Measurements from ENCODE around the gene GRM7. TPM values are rescaled to one million over a fixed set of nuclear protein-coding genes. Genes with fewer than 3 reads are reported as not detected.

GRM7 gene
- total RNA-seq, 4 donors from 2014 or later = 0.39 TPM; not detected in 3

DNA sequence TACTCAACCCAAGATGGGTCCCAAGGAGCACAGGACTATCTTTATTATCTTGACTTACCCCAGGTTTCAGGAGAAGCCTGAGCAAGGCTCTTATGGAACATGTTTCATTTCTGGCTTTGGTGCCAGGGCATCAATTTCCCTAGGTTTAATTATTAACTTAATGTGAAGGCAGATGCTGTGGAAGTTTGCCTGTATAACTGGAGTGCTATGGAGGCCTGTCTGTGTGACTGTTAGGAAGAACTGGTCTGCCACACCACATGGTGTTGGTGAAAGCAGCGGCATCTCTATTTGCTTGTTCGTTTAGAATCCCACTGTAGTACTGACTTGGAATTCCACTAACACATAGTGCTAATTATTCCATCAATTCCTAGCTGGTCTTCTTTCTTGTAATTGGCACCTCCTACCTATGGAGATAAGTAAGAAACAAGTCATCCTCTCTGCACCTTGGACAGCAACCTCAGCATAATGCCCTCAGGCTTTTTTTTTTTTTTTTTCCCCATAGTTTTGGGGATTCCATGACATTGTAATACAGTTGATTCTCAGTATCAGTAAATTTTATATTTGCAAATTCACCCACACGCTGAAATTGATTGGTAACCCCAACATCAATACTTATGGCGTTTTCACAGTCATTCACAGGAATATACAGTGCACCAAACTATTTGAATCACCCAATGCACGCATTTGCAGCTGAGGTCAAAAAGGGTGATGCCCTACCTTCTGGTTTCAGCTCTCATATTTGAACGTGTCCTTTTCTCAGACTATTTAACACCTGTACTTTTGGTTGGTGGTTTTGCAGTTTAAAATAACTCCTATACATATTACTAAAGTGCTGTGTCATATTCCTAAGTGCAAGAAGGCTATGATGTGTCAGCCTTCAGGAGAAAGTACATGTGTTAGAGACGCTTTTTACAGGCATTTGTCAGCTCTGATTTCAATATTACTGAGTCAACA lies 867.9 kb downstream of the GRM7 start:
- intact Hi-C loops (cut with DNase I) = no loop called here
- no peaks in the 10 kb centered on the region for H3K27me3 ChIP-seq
- 92% methylated on average over 7 of the region's 7 CpGs for WGBS
- no peaks in the 10 kb centered on the region for H3K9me3 ChIP-seq
- TF ChIP-seq POLR2AphosphoS5 (IDR thresholded peaks at IDR 0.05) (no peak), EP300 (IDR thresholded peaks at IDR 0.05) (no peak), POLR2A (IDR thresholded peaks at IDR 0.05; ENCODE audit: low read depth) (no peak)
- TF ChIP-seq, protein P1, sequence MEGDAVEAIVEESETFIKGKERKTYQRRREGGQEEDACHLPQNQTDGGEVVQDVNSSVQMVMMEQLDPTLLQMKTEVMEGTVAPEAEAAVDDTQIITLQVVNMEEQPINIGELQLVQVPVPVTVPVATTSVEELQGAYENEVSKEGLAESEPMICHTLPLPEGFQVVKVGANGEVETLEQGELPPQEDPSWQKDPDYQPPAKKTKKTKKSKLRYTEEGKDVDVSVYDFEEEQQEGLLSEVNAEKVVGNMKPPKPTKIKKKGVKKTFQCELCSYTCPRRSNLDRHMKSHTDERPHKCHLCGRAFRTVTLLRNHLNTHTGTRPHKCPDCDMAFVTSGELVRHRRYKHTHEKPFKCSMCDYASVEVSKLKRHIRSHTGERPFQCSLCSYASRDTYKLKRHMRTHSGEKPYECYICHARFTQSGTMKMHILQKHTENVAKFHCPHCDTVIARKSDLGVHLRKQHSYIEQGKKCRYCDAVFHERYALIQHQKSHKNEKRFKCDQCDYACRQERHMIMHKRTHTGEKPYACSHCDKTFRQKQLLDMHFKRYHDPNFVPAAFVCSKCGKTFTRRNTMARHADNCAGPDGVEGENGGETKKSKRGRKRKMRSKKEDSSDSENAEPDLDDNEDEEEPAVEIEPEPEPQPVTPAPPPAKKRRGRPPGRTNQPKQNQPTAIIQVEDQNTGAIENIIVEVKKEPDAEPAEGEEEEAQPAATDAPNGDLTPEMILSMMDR (IDR thresholded peaks at IDR 0.05) = no peak
- H3K27ac ChIP-seq (replicated peaks in 1 of 4) = no peak overlapping the region
- H3K36me3 ChIP-seq = no peaks in the 10 kb centered on the region
- peak; percentile 72 for DNase-seq (ENCODE audit: extremely low spot score)
- no peaks in the 10 kb centered on the region for H3K4me1 ChIP-seq
- H3K4me3 ChIP-seq = no peak overlapping the region

DNA sequence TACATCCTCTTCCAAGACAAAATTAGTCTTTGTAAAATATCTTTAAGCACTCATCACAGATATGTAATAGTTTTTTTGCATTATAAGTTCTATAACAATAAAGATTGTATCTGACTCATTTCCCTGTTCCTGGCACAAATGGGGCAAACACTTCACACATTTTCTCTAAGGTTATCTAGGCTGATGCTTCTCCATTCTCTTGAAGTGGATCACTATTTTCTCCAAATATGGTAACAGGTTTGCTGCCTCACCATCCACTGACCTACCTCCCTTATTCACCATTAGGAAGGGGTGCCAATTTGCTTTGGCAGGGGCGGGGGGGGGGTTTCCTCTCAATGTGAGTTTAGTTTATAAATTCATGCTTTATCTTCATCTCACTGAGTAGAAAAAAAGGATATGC lies 873.0 kb downstream of the GRM7 start:
- no peaks in the 10 kb centered on the region for H3K9me3 ChIP-seq
- no peak overlapping the region for H3K27ac ChIP-seq (replicated peaks in 1 of 4)
- no peaks in the 10 kb centered on the region for H3K4me1 ChIP-seq
- intact Hi-C loops (cut with DNase I) = no loop called here
- no peaks in the 10 kb centered on the region for H3K27me3 ChIP-seq
- TF ChIP-seq POLR2A (IDR thresholded peaks at IDR 0.05; ENCODE audit: low read depth) (no peak), POLR2AphosphoS5 (IDR thresholded peaks at IDR 0.05) (no peak), EP300 (IDR thresholded peaks at IDR 0.05) (no peak)
- TF ChIP-seq, protein P1 (IDR thresholded peaks at IDR 0.05) = no peak
- peak; percentile 45 for DNase-seq (ENCODE audit: extremely low spot score)
- WGBS = 59% methylated on average over 1 of the region's 1 CpG
- H3K4me3 ChIP-seq = no peak overlapping the region
- H3K36me3 ChIP-seq = no peaks in the 10 kb centered on the region

DNA sequence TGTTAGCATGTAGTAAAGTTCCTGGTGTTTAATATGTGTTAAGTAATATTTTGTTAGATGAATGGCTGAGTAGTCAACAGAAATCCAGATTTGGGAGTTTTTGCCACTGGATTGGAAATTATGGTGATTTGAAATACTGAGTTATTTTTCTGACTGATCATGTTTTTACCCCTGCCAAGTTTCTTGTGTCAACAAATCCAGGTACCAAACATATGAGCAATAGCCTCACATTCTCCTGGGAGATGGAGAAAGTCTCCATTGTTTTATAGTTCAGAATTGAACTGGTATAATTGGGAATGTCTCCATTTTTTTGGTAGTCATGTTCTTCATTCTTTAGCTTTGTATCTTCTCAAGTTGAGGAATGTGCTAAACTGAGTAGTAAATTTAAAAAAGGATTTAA lies 873.5 kb downstream of the GRM7 start:
- Histone ChIP-seq H3K4me3 (no peak overlapping the region), H3K27ac (replicated peaks in 1 of 4) (no peak overlapping the region), H3K36me3 (no peaks in the 10 kb centered on the region), H3K4me1 (no peaks in the 10 kb centered on the region), H3K9me3 (no peaks in the 10 kb centered on the region), H3K27me3 (no peaks in the 10 kb centered on the region)
- TF ChIP-seq POLR2A (IDR thresholded peaks at IDR 0.05; ENCODE audit: low read depth) (no peak), POLR2AphosphoS5 (IDR thresholded peaks at IDR 0.05) (no peak), EP300 (IDR thresholded peaks at IDR 0.05) (no peak)
- TF ChIP-seq, protein P1 (IDR thresholded peaks at IDR 0.05) = no peak
- DNase-seq (ENCODE audit: extremely low spot score) = no peak
- intact Hi-C loops (cut with DNase I) = no loop called here

DNA sequence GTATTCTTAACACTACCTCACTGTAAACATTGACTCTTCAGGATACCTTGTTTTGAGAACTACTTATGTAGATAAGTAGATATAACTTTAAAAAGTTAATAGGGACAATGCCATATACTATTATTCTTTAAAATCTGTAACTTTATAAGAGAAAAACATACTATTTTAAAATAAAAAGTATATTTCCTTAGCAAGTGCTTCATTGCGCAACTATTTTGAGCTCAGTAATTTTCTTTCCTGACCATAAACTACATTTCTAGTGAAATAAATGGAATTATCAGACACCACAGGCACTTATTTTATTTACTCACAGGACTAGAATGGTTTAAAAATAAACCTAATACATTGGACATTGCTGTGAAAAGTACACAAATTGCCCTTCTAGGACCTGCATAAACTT lies 876.3 kb downstream of the GRM7 start:
- intact Hi-C loops (cut with DNase I) = no loop called here
- Histone ChIP-seq H3K4me3 (no peak overlapping the region), H3K27me3 (no peaks in the 10 kb centered on the region), H3K36me3 (no peaks in the 10 kb centered on the region), H3K27ac (replicated peaks in 1 of 4) (no peak overlapping the region), H3K9me3 (no peaks in the 10 kb centered on the region), H3K4me1 (no peaks in the 10 kb centered on the region)
- 98% methylated on average over 1 of the region's 1 CpG for WGBS
- TF ChIP-seq, protein P1 (IDR thresholded peaks at IDR 0.05) = no peak
- no peak for TF ChIP-seq POLR2AphosphoS5 (IDR thresholded peaks at IDR 0.05)
- TF ChIP-seq POLR2A (IDR thresholded peaks at IDR 0.05; ENCODE audit: low read depth) = no peak
- no peak for TF ChIP-seq EP300 (IDR thresholded peaks at IDR 0.05)
- DNase-seq (ENCODE audit: extremely low spot score) = no peak

All from esophagus muscularis mucosa (tissue), 4 donors.